Measurements from ENCODE around the gene SLC28A3. TPM values are rescaled to one million over a fixed set of nuclear protein-coding genes. Genes with fewer than 3 reads are reported as not detected.
A peak's percentile ranks its signal among the peaks of the same experiment; 100 is the strongest.

Gene SLC28A3
- total and polyA plus RNA-seq, 2 experiments from 2014 or later: not detected

GRCh38 chr9:84374516-84374915 is 34.0 kb upstream of the SLC28A3 start:
- H3K27ac ChIP-seq (ENCODE audit: low read depth): no peak overlapping the region
- no peaks in the 10 kb centered on the region for H3K27me3 ChIP-seq (ENCODE audit: insufficient read depth)
- H3K36me3 ChIP-seq (ENCODE audit: insufficient read depth): no peaks in the 10 kb centered on the region
- Mint-ChIP-seq H3K36me3 (ENCODE audit: low read depth) (no peaks in the 10 kb centered on the region), H3K9me3 (peaks cover 3% of the 10 kb centered on the region; the same call in 1 of the 3 replicates), H3K4me1 (no peaks in the 10 kb centered on the region), H3K27me3 (ENCODE audit: insufficient read depth, low read depth, poor library complexity) (peaks cover 3% of the 10 kb centered on the region), H3K4me3 (no peak overlapping the region), H3K27ac (peak overlapping the region; percentile 22; the same call in 1 of the 2 replicates)
- DNase-seq (ENCODE audit: low spot score) (no peak), ATAC-seq (no peak)
- H3K4me1 ChIP-seq (ENCODE audit: insufficient read depth): no peaks in the 10 kb centered on the region
- no peaks in the 10 kb centered on the region for H3K79me2 ChIP-seq (replicated peaks; ENCODE audit: insufficient read depth)
- no peak overlapping the region for H3K4me3 ChIP-seq
- H3K9me2 ChIP-seq (ENCODE audit: insufficient read depth): no peaks in the 10 kb centered on the region
- H3K4me2 ChIP-seq: no peak overlapping the region
- H3F3A ChIP-seq (replicated peaks; ENCODE audit: low read depth): no peaks in the 10 kb centered on the region
- no peak for TF ChIP-seq ZNF331 (CRISPR knock-in tag; IDR thresholded peaks at IDR 0.05; ENCODE audit: low read depth)
- no peak for TF ChIP-seq ZNF114 (CRISPR knock-in tag; IDR thresholded peaks at IDR 0.05)
- no peak for TF ChIP-seq ZNF462 (CRISPR knock-in tag; IDR thresholded peaks at IDR 0.05)
- no peak for TF ChIP-seq CTCF (conservative IDR thresholded peaks at IDR 0.05; ENCODE audit: low read depth in 2 of 2)
- no peak for TF ChIP-seq STAT1 (IDR thresholded peaks at IDR 0.05; ENCODE audit: unreplicated experiment)
- TF ChIP-seq NANOG (IDR thresholded peaks at IDR 0.05; ENCODE audit: borderline replicate concordance): no peak
- no peak for TF ChIP-seq EZH2 (IDR thresholded peaks at IDR 0.05; ENCODE audit: low read depth, unreplicated experiment)
- no peak for TF ChIP-seq CREB1 (CRISPR knock-in tag; IDR thresholded peaks at IDR 0.05; ENCODE audit: low read depth)
- no peak for TF ChIP-seq REST (IDR thresholded peaks at IDR 0.05; ENCODE audit: unreplicated experiment)
- TF ChIP-seq POLR2AphosphoS5 (IDR thresholded peaks at IDR 0.05; ENCODE audit: low read depth): no peak
- TF ChIP-seq ETS1 (IDR thresholded peaks at IDR 0.05): no peak
- H2AFZ ChIP-seq: peak overlapping the region; percentile 24; the same call in 1 of the 2 replicates
- H4K20me1 ChIP-seq (replicated peaks; ENCODE audit: insufficient read depth): no peaks in the 10 kb centered on the region

Data from GM23338 (cell line).